BLaER1 treated with 17β-estradiol and CSF1 and Interleukin-3, amounts not matched to agents 10 nM and 100 nM (cell line): ENCODE measurements around the gene TNFSF13B.
A peak's percentile ranks its signal among the peaks of the same experiment; 100 is the strongest.

Experiments
- H3K27ac ChIP-seq, 11 experiments: shearing (Covaris generic); formaldehyde crosslinking; 2 replicates each; pipeline ENCODE4 v1.8.1; 2022
- H3K27me3 ChIP-seq, 11 experiments: shearing (Covaris generic); formaldehyde crosslinking; 2 replicates each; pipeline ENCODE4 v1.8.1; 2022
- H3K36me3 ChIP-seq, 11 experiments: shearing (Covaris generic); formaldehyde crosslinking; 2 replicates each; pipeline ENCODE4 v1.8.1; 2022
- H3K4me1 ChIP-seq, 10 experiments: shearing (Covaris generic); formaldehyde crosslinking; 2 replicates each; pipeline ENCODE4 v1.8.1; 2022
- H3K4me2 ChIP-seq, 11 experiments: shearing (Covaris generic); formaldehyde crosslinking; 2 replicates each; pipeline ENCODE4 v1.8.1; 2022
- H3K4me3 ChIP-seq, 10 experiments: shearing (Covaris generic); formaldehyde crosslinking; 2 replicates each; pipeline ENCODE4 v1.8.1; 2022
- H3K9ac ChIP-seq, 11 experiments: shearing (Covaris generic); formaldehyde crosslinking; 2 replicates each; pipeline ENCODE4 v1.8.1; 2022
- H3K9me3 ChIP-seq, 11 experiments: shearing (Covaris generic); formaldehyde crosslinking; replicated peaks in 1 of 11; 2 replicates each; pipeline ENCODE4 v1.8.1; 2022
- H4K20me1 ChIP-seq, 11 experiments: shearing (Covaris generic); formaldehyde crosslinking; 2 replicates each; pipeline ENCODE4 v1.8.1; 2022
- Cebpa-rat ChIP-seq, 11 experiments: shearing (Covaris generic); IDR thresholded peaks; 2 replicates each; pipeline ENCODE4 v1.8.1; 2022

Gene TNFSF13B

DNA sequence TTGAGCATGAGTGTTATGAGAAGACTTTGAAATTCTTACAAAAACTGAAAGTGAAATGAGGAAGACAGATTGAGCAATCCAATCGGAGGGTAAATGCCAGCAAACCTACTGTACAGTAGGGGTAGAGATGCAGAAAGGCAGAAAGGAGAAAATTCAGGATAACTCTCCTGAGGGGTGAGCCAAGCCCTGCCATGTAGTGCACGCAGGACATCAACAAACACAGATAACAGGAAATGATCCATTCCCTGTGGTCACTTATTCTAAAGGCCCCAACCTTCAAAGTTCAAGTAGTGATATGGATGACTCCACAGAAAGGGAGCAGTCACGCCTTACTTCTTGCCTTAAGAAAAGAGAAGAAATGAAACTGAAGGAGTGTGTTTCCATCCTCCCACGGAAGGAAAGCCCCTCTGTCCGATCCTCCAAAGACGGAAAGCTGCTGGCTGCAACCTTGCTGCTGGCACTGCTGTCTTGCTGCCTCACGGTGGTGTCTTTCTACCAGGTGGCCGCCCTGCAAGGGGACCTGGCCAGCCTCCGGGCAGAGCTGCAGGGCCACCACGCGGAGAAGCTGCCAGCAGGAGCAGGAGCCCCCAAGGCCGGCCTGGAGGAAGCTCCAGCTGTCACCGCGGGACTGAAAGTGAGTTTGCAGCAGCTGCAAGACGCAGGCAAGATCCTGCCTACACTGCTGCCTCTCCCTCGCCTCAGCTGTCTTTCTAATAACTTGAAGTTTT, at the start of gene TNFSF13B:
TNFSF13B (plus strand) TSS at position 118 of the 728 bp plus-strand sequence; CDS start at position 296, 178 bp downstream.
- Histone ChIP-seq H3K4me2 (peak within 1 kb of the TSS; percentile 79 to 96 (median 87)), H3K27me3 (no peaks in the 10 kb centered on the region), H3K9ac (peak within 1 kb of the TSS; percentile 64 to 88 (median 82)), H3K4me1 (peaks cover 33 to 74% (median 55%) of the 10 kb centered on the region in 10 experiments), H3K36me3 (peaks cover 0 to 6% (median 0%) of the 10 kb centered on the region in 11 experiments; a peak in 2 of 22 replicates), H4K20me1 (no peaks in the 10 kb centered on the region), H3K9me3 (peaks cover 0 to 12% (median 0%) of the 10 kb centered on the region in 11 experiments; a peak in 2 of 22 replicates), H3K27ac (peak within 1 kb of the TSS; percentile 66 to 95 (median 89)), H3K4me3 (peak within 1 kb of the TSS; percentile 33 to 77 (median 64); a peak in 19 of 20 replicates)
- peak; percentile 78 to 97 (median 92); a peak in 20 of 22 replicates for TF ChIP-seq Cebpa-rat (IDR thresholded peaks at IDR 0.05)

- Histone ChIP-seq H3K27me3 (no peaks in the 10 kb centered on the region), H3K4me2 (peak overlapping the region; percentile 74 to 97 (median 86)), H3K4me1 (peaks cover 30 to 59% (median 48%) of the 10 kb centered on the region in 10 experiments), H3K27ac (no peak overlapping the region), H3K36me3 (peaks cover 0 to 14% (median 5%) of the 10 kb centered on the region in 11 experiments; a peak in 10 of 22 replicates), H3K9me3 (no peaks in the 10 kb centered on the region), H3K4me3 (peak overlapping the region in 9 of 10 experiments; percentile 0 to 100 (median 96); a peak in 10 of 20 replicates), H4K20me1 (peaks cover 20 to 58% (median 49%) of the 10 kb centered on the region in 11 experiments; a peak in 19 of 22 replicates), H3K9ac (peak overlapping the region in 7 of 11 experiments; percentile 94 to 99 (median 97); a peak in 8 of 22 replicates)
- no peak for TF ChIP-seq Cebpa-rat (IDR thresholded peaks at IDR 0.05)
Measured at GRCh38 chr13:108220041-108220440, 49.5 kb upstream of the TNFSF13B start.

DNA sequence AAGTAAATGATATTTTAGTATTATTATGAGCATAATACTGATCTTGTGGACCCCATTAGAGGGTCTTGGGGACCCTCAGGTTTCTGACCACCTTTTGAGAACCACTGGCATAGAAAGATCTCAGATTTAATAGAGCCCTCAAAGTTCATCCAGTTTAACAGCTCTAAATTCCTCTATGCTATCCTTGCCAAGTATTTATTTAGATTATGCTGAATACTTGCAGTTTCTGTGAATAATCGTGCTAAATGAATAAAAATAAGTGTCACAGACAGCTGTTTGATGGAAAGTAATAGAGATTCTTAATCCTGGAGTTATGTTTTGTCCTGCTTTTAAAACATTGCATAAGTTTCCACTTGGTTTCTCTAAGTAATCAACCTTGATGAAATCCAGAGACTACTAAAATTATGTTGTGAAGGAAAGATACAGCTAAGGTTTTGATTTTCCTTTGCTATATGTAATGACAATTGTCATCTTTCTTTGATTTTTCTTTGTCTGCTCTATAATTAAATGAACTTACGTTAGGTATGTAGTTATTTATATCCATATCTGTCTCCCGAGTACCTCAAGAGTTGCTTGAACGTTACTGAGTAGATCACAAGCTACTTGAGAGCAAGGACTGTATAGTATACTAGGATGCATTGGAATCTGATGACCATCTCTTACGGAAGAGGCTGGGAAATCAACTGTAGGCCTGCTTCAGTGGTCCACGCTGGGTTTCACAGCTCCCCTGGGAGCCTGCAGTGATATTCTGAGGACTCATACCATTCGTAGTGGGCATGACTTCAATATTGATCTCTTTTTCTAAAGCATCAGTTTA, 45.6 kb upstream of the TNFSF13B start:
- no peak for TF ChIP-seq Cebpa-rat (IDR thresholded peaks at IDR 0.05)
- H3K27me3 ChIP-seq = no peaks in the 10 kb centered on the region
- peaks cover 34 to 88% (median 77%) of the 10 kb centered on the region in 11 experiments; a peak in 19 of 22 replicates for H4K20me1 ChIP-seq
- peaks cover 0 to 19% (median 11%) of the 10 kb centered on the region in 11 experiments; a peak in 14 of 22 replicates for H3K36me3 ChIP-seq
- no peak overlapping the region for H3K4me3 ChIP-seq
- no peaks in the 10 kb centered on the region for H3K9me3 ChIP-seq
- peaks cover 27 to 48% (median 40%) of the 10 kb centered on the region in 10 experiments for H3K4me1 ChIP-seq
- H3K9ac ChIP-seq = no peak overlapping the region
- H3K4me2 ChIP-seq = no peak overlapping the region; a peak in 1 of 22 replicates
- H3K27ac ChIP-seq = no peak overlapping the region

DNA sequence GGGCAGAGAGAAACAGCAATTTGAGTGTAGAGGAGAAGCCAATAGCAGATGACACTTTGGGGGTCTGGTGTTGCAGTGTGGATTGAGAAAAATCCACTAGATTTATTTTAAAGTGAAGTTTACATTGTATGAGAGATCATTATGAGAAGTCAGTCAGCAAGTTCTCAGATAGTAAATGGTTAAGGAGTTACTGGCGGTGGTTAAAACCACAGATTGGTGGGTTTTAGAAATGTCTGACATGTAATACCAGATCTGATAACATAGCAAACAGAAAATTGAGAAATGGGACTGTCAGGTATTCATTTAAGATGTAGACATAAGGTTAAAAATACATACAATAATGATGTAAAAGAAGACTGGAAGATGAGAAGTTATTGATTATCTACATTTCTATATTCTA, 44.1 kb upstream of the TNFSF13B start:
- peaks cover 14 to 34% (median 26%) of the 10 kb centered on the region in 10 experiments for H3K4me1 ChIP-seq
- H3K4me3 ChIP-seq = no peak overlapping the region
- no peak overlapping the region for H3K27ac ChIP-seq
- TF ChIP-seq Cebpa-rat (IDR thresholded peaks at IDR 0.05) = no peak
- no peaks in the 10 kb centered on the region for H3K27me3 ChIP-seq
- no peak overlapping the region for H3K9ac ChIP-seq
- H3K4me2 ChIP-seq = peak overlapping the region in 8 of 11 experiments; percentile 8 to 49 (median 26); a peak in 11 of 22 replicates
- H4K20me1 ChIP-seq = peaks cover 23 to 89% (median 70%) of the 10 kb centered on the region in 11 experiments; a peak in 19 of 22 replicates
- H3K36me3 ChIP-seq = peaks cover 10 to 33% (median 22%) of the 10 kb centered on the region in 11 experiments; a peak in 21 of 22 replicates
- no peaks in the 10 kb centered on the region for H3K9me3 ChIP-seq

- peaks cover 9 to 27% (median 22%) of the 10 kb centered on the region in 10 experiments for H3K4me1 ChIP-seq
- TF ChIP-seq Cebpa-rat (IDR thresholded peaks at IDR 0.05) = no peak
- H4K20me1 ChIP-seq = peaks cover 22 to 88% (median 63%) of the 10 kb centered on the region in 11 experiments; a peak in 19 of 22 replicates
- no peak overlapping the region; a peak in 2 of 22 replicates for H3K4me2 ChIP-seq
- no peaks in the 10 kb centered on the region for H3K9me3 ChIP-seq
- no peak overlapping the region for H3K4me3 ChIP-seq
- H3K27ac ChIP-seq = 0 out of 22 replicates have a peak overlapping the region, but pooled peaks of 2 of the 11 experiments have one; percentile 5 to 11
- H3K27me3 ChIP-seq = no peaks in the 10 kb centered on the region
- H3K36me3 ChIP-seq = peaks cover 10 to 39% (median 27%) of the 10 kb centered on the region in 11 experiments; a peak in 21 of 22 replicates
- peak overlapping the region in 1 of 11 experiments; percentile 1; a peak in 1 of 22 replicates for H3K9ac ChIP-seq
Measured at GRCh38 chr13:108226184-108226583, 43.3 kb upstream of the TNFSF13B start.

GRCh38 chr13:108227651-108228272, 41.8 kb upstream of the TNFSF13B start:
- Histone ChIP-seq H3K36me3 (peaks cover 10 to 47% (median 23%) of the 10 kb centered on the region in 11 experiments; a peak in 21 of 22 replicates), H3K4me3 (no peak overlapping the region), H4K20me1 (peaks cover 22 to 77% (median 54%) of the 10 kb centered on the region in 11 experiments; a peak in 19 of 22 replicates), H3K9ac (no peak overlapping the region), H3K4me1 (peaks cover 6 to 25% (median 19%) of the 10 kb centered on the region in 10 experiments; a peak in 18 of 20 replicates), H3K9me3 (no peaks in the 10 kb centered on the region), H3K27ac (no peak overlapping the region), H3K27me3 (no peaks in the 10 kb centered on the region), H3K4me2 (no peak overlapping the region)
- no peak for TF ChIP-seq Cebpa-rat (IDR thresholded peaks at IDR 0.05)

DNA sequence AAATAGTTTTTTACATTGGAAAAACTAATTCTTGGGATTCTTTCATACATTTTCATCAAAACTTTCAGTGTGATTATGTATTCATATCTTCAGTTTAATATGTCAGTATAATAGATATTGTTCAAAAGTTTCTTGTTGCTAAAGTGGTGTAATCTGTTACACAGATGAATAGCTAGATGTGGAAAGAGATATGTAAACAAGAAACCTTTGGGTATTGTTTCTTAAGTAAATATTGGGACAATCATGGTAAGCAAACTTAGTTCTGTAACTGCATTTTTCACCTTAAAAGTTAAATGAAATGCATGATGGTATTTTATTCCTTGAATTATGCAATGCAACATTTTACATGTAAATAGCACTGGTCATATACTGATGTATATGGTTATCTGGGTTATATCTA, 39.1 kb upstream of the TNFSF13B start:
- peaks cover 0 to 6% (median 0%) of the 10 kb centered on the region in 11 experiments; a peak in 5 of 22 replicates for H3K9me3 ChIP-seq
- no peak overlapping the region for H3K4me2 ChIP-seq
- peaks cover 0 to 12% (median 10%) of the 10 kb centered on the region in 10 experiments; a peak in 16 of 20 replicates for H3K4me1 ChIP-seq
- H3K27me3 ChIP-seq = no peaks in the 10 kb centered on the region
- H4K20me1 ChIP-seq = peaks cover 11 to 51% (median 29%) of the 10 kb centered on the region in 11 experiments; a peak in 19 of 22 replicates
- H3K4me3 ChIP-seq = no peak overlapping the region
- no peak for TF ChIP-seq Cebpa-rat (IDR thresholded peaks at IDR 0.05)
- H3K27ac ChIP-seq = no peak overlapping the region
- H3K9ac ChIP-seq = no peak overlapping the region
- H3K36me3 ChIP-seq = peaks cover 14 to 51% (median 26%) of the 10 kb centered on the region in 11 experiments; a peak in 21 of 22 replicates

DNA sequence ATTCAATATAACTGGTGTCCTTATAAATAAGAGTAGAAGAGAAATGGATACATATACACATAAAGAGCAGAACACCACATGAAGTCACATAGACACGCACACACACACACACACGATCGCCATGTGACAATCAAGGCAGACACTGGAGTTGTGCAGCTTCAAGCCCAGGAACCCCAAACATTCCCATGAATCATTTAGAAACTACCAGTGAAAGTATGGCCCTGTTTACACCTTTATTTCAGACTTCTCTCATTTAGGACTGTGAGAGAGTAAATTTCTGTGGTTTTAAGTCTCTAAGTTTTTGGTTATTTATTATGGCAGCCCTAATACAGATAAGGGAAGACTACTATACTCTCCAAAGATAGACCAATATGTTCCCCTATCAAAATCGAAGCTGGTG, 20.4 kb upstream of the TNFSF13B start:
- H3K9me3 ChIP-seq = peaks cover 22 to 44% (median 34%) of the 10 kb centered on the region in 11 experiments
- no peak overlapping the region for H3K9ac ChIP-seq
- no peaks in the 10 kb centered on the region for H3K27me3 ChIP-seq
- H3K4me2 ChIP-seq = no peak overlapping the region
- H4K20me1 ChIP-seq = no peaks in the 10 kb centered on the region
- no peaks in the 10 kb centered on the region for H3K4me1 ChIP-seq
- H3K36me3 ChIP-seq = peaks cover 0 to 12% (median 0%) of the 10 kb centered on the region in 11 experiments; a peak in 7 of 22 replicates
- no peak for TF ChIP-seq Cebpa-rat (IDR thresholded peaks at IDR 0.05)
- H3K4me3 ChIP-seq = no peak overlapping the region
- no peak overlapping the region for H3K27ac ChIP-seq
